Central memory CD8-positive, alpha-beta T cell (primary cell): ENCODE data around the gene FBN2.

ENCODE experiments used
- ATAC-seq: fragments of 150-1000 bp; cut with Tn5 transposase; replicated peaks from 2 replicates; pipeline ENCODE4 v1.10.0; 2022; ENCODE audit warnings: mild to moderate bottlenecking, moderate FRiP score, moderate number of reproducible peaks; ENCODE audit not compliant: poor library complexity, severe bottlenecking; ENCODE audit errors: extremely low read depth
- DNase-seq, 2 donors: peaks; one replicate each; pipeline ENCODE4 v3.0.0; 2021; ENCODE audit warnings: low spot score in 2 of 2
- H3K27ac Mint-ChIP-seq: one replicate; pipeline ENCODE4 v1.8.0; 2022; ENCODE audit warnings: low read depth, mild to moderate bottlenecking, moderate library complexity, mixed read lengths
- H3K27me3 Mint-ChIP-seq: one replicate; pipeline ENCODE4 v1.8.0; 2022; ENCODE audit warnings: mixed read lengths
- H3K36me3 Mint-ChIP-seq: one replicate; pipeline ENCODE4 v1.8.0; 2022; ENCODE audit warnings: mild to moderate bottlenecking, moderate library complexity, mixed read lengths; ENCODE audit not compliant: insufficient read depth
- H3K4me1 Mint-ChIP-seq: one replicate; pipeline ENCODE4 v1.8.0; 2022; ENCODE audit warnings: mixed read lengths
- H3K4me3 Mint-ChIP-seq: one replicate; pipeline ENCODE4 v1.8.0; 2022; ENCODE audit warnings: mild to moderate bottlenecking, moderate library complexity, mixed read lengths
- H3K9me3 Mint-ChIP-seq: one replicate; pipeline ENCODE4 v1.8.0; 2022; ENCODE audit warnings: mixed read lengths

The FBN2 gene

GRCh38 chr5:128426090-128426534 is 111.9 kb downstream of the FBN2 start:
- Mint-ChIP-seq H3K27ac (no peak overlapping the region), H3K9me3 (peaks cover 10% of the 10 kb centered on the region), H3K36me3 (no peaks in the 10 kb centered on the region), H3K4me3 (no peak overlapping the region), H3K27me3 (no peaks in the 10 kb centered on the region), H3K4me1 (no peaks in the 10 kb centered on the region)
- ATAC-seq: no peak
- DNase-seq: no peak

- no peak overlapping the region for H3K4me3 Mint-ChIP-seq
- no peaks in the 10 kb centered on the region for H3K4me1 Mint-ChIP-seq
- no peak overlapping the region for H3K27ac Mint-ChIP-seq
- no peaks in the 10 kb centered on the region for H3K36me3 Mint-ChIP-seq
- DNase-seq: no peak
- no peaks in the 10 kb centered on the region for H3K27me3 Mint-ChIP-seq
- H3K9me3 Mint-ChIP-seq: peaks cover 10% of the 10 kb centered on the region
- no peak for ATAC-seq
These were observed 113.4 kb downstream of the FBN2 start for GRCh38 chr5:128424646-128425045.

GRCh38 chr5:128422612-128423011 is 115.4 kb downstream of the FBN2 start:
- no peaks in the 10 kb centered on the region for H3K36me3 Mint-ChIP-seq
- DNase-seq (no peak), ATAC-seq (no peak)
- H3K27ac Mint-ChIP-seq: no peak overlapping the region
- no peaks in the 10 kb centered on the region for H3K27me3 Mint-ChIP-seq
- peaks cover under 1% of the 10 kb centered on the region for H3K9me3 Mint-ChIP-seq
- H3K4me1 Mint-ChIP-seq: no peaks in the 10 kb centered on the region
- no peak overlapping the region for H3K4me3 Mint-ChIP-seq

GRCh38 chr5:128414469-128414868 is 123.6 kb downstream of the FBN2 start:
- Mint-ChIP-seq H3K9me3 (peaks cover 6% of the 10 kb centered on the region), H3K27ac (no peak overlapping the region), H3K4me3 (no peak overlapping the region), H3K4me1 (no peaks in the 10 kb centered on the region), H3K36me3 (no peaks in the 10 kb centered on the region), H3K27me3 (no peaks in the 10 kb centered on the region)
- DNase-seq: no peak
- ATAC-seq: no peak

GRCh38 chr5:128413356-128413755 is 124.7 kb downstream of the FBN2 start:
- no peaks in the 10 kb centered on the region for H3K36me3 Mint-ChIP-seq
- peaks cover 6% of the 10 kb centered on the region for H3K9me3 Mint-ChIP-seq
- H3K27ac Mint-ChIP-seq: no peak overlapping the region
- no peak overlapping the region for H3K4me3 Mint-ChIP-seq
- ATAC-seq (no peak), DNase-seq (no peak)
- H3K27me3 Mint-ChIP-seq: no peaks in the 10 kb centered on the region
- H3K4me1 Mint-ChIP-seq: no peaks in the 10 kb centered on the region

GRCh38 chr5:128412145-128412930 is 125.7 kb downstream of the FBN2 start:
- no peak for ATAC-seq
- Mint-ChIP-seq H3K9me3 (peaks cover 6% of the 10 kb centered on the region), H3K27ac (no peak overlapping the region), H3K4me1 (no peaks in the 10 kb centered on the region), H3K4me3 (no peak overlapping the region), H3K27me3 (no peaks in the 10 kb centered on the region), H3K36me3 (no peaks in the 10 kb centered on the region)
- DNase-seq: no peak

- Mint-ChIP-seq H3K36me3 (peaks cover 2% of the 10 kb centered on the region), H3K4me1 (no peaks in the 10 kb centered on the region)
These were observed 128.8 kb downstream of the FBN2 start for GRCh38 chr5:128409166-128409800.

GRCh38 chr5:128408622-128409021 is 129.4 kb downstream of the FBN2 start:
- Mint-ChIP-seq H3K4me1 (no peaks in the 10 kb centered on the region), H3K36me3 (peaks cover 2% of the 10 kb centered on the region), H3K27ac (no peak overlapping the region)

More at GRCh38 chr5:128409166-128409800, 128.8 kb downstream of the FBN2 start:
- H3K4me3 Mint-ChIP-seq: no peak overlapping the region
- ATAC-seq: no peak
- no peak overlapping the region for H3K27ac Mint-ChIP-seq
- no peaks in the 10 kb centered on the region for H3K27me3 Mint-ChIP-seq
- H3K9me3 Mint-ChIP-seq: peaks cover 15% of the 10 kb centered on the region
- no peak for DNase-seq

GRCh38 chr5:128407944-128408343 is 130.1 kb downstream of the FBN2 start:
- ATAC-seq (no peak), DNase-seq (no peak)
- H3K9me3 Mint-ChIP-seq: peaks cover 11% of the 10 kb centered on the region
- H3K4me3 Mint-ChIP-seq: no peak overlapping the region
- no peak overlapping the region for H3K27ac Mint-ChIP-seq
- no peaks in the 10 kb centered on the region for H3K4me1 Mint-ChIP-seq
- H3K36me3 Mint-ChIP-seq: peaks cover 2% of the 10 kb centered on the region
- H3K27me3 Mint-ChIP-seq: no peaks in the 10 kb centered on the region

More at GRCh38 chr5:128408622-128409021, 129.4 kb downstream of the FBN2 start:
- no peak overlapping the region for H3K4me3 Mint-ChIP-seq
- ATAC-seq (no peak), DNase-seq (no peak)
- H3K9me3 Mint-ChIP-seq: peaks cover 15% of the 10 kb centered on the region
- H3K27me3 Mint-ChIP-seq: no peaks in the 10 kb centered on the region

- H3K27ac Mint-ChIP-seq: no peak overlapping the region
- peaks cover 9% of the 10 kb centered on the region for H3K9me3 Mint-ChIP-seq
- H3K4me3 Mint-ChIP-seq: no peak overlapping the region
- ATAC-seq (no peak), DNase-seq (no peak)
- H3K4me1 Mint-ChIP-seq: no peaks in the 10 kb centered on the region
- H3K27me3 Mint-ChIP-seq: no peaks in the 10 kb centered on the region
- peaks cover 2% of the 10 kb centered on the region for H3K36me3 Mint-ChIP-seq
These were observed 131.2 kb downstream of the FBN2 start for GRCh38 chr5:128406803-128407202.

GRCh38 chr5:128405159-128405558 is 132.9 kb downstream of the FBN2 start:
- no peaks in the 10 kb centered on the region for H3K27me3 Mint-ChIP-seq
- H3K27ac Mint-ChIP-seq: no peak overlapping the region
- peaks cover 15% of the 10 kb centered on the region for H3K9me3 Mint-ChIP-seq
- peaks cover 2% of the 10 kb centered on the region for H3K36me3 Mint-ChIP-seq
- ATAC-seq (no peak), DNase-seq (no peak)
- no peaks in the 10 kb centered on the region for H3K4me1 Mint-ChIP-seq
- H3K4me3 Mint-ChIP-seq: no peak overlapping the region

GRCh38 chr5:128403333-128403732 is 134.7 kb downstream of the FBN2 start:
- Mint-ChIP-seq H3K4me1 (no peaks in the 10 kb centered on the region), H3K9me3 (peaks cover 28% of the 10 kb centered on the region), H3K27ac (no peak overlapping the region), H3K27me3 (no peaks in the 10 kb centered on the region), H3K4me3 (no peak overlapping the region), H3K36me3 (peaks cover 2% of the 10 kb centered on the region)
- ATAC-seq (no peak), DNase-seq (no peak)

GRCh38 chr5:128402506-128402905 is 135.5 kb downstream of the FBN2 start:
- Mint-ChIP-seq H3K27ac (no peak overlapping the region), H3K36me3 (peaks cover 2% of the 10 kb centered on the region), H3K9me3 (peaks cover 28% of the 10 kb centered on the region), H3K27me3 (no peaks in the 10 kb centered on the region), H3K4me3 (no peak overlapping the region), H3K4me1 (no peaks in the 10 kb centered on the region)
- ATAC-seq (no peak), DNase-seq (no peak)
